Lower lobe of right lung (tissue), 2 donors: ENCODE measurements around the gene PTPN18. TPM values are rescaled to one million over a fixed set of nuclear protein-coding genes. Genes with fewer than 3 reads are reported as not detected.

Source experiments
- ATAC-seq, 2 donors: fragments of 200-7000 bp; cut with Tn5 transposase; one replicate each; pipeline ENCODE4 v1.9.1; 2020 to 2022; ENCODE audit warnings: mild to moderate bottlenecking in 2 of 2, moderate library complexity in 2 of 2
- DNase-seq: peaks from one replicate; pipeline ENCODE4 v3.0.0-alpha.2; 2020
- H3K27ac ChIP-seq: fragments of 200-600 bp; one replicate; pipeline ENCODE4 v1.8.0; 2022
- H3K27me3 ChIP-seq: fragments of 200-600 bp; one replicate; pipeline ENCODE4 v1.8.0; 2022; ENCODE audit warnings: low read depth
- H3K36me3 ChIP-seq: fragments of 200-600 bp; one replicate; pipeline ENCODE4 v1.8.0; 2022; ENCODE audit warnings: mild to moderate bottlenecking
- H3K4me1 ChIP-seq: fragments of 200-600 bp; one replicate; pipeline ENCODE4 v1.8.0; 2022
- H3K4me3 ChIP-seq: fragments of 200-600 bp; one replicate; pipeline ENCODE4 v1.8.0; 2022; ENCODE audit warnings: mild to moderate bottlenecking
- H3K9me3 ChIP-seq: fragments of 200-600 bp; one replicate; pipeline ENCODE4 v1.8.0; 2022
- intact Hi-C: fragments of 100-400 bp; cut with DNase I; formaldehyde crosslinking; loops from one replicate; pipeline ENCODE4 v1.11.0; 2022
- total RNA-seq: library from RNA; stranded (reverse); fragmentation: NEBNext Ultra II Directional; extraction: Animal tissue kit (Norgen Biotek cat#: 25700); gene quantifications from one replicate; pipeline ENCODE4 v1.2.1, GENCODE V29; 2021
- TF ChIP-seq, protein P1 (sequence below): fragments of 200-600 bp; IDR thresholded peaks from one replicate; pipeline ENCODE4 v1.8.0; 2022; ENCODE audit warnings: antibody characterized with exemption, mild to moderate bottlenecking
- donor health status: DM: no; HTN: yes; CAD: no; lungs with severe emphysema.

The PTPN18 gene
- total RNA-seq, 1 donor from 2014 or later, result 74.1 TPM

DNA sequence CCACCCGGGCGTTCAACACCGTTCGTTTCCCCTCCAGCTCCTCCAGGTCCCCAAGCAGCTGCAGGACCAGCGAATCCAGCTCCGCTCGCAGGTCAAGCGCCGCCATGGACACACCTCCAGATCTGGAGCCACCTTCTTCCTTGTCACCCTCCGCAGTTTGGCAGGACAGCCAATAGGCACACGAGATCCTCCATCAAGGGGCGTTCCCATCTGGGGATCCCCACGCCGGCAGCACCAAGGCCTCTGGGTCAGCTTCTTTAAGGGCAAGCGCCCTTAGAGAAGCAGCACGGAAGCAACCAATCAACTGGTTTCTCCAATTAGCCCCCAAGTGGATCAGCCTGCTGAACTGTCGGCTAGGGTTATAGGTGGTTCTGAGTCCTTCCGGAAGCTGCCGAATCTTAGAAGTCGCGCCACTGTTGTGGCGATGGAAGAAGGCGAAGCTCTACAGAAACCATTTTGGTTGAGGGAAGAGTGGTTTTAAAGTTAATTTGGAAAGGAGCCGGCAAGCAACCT lies 13.8 kb upstream of the PTPN18 start:
- DNase-seq, result peak; percentile 92

DNA sequence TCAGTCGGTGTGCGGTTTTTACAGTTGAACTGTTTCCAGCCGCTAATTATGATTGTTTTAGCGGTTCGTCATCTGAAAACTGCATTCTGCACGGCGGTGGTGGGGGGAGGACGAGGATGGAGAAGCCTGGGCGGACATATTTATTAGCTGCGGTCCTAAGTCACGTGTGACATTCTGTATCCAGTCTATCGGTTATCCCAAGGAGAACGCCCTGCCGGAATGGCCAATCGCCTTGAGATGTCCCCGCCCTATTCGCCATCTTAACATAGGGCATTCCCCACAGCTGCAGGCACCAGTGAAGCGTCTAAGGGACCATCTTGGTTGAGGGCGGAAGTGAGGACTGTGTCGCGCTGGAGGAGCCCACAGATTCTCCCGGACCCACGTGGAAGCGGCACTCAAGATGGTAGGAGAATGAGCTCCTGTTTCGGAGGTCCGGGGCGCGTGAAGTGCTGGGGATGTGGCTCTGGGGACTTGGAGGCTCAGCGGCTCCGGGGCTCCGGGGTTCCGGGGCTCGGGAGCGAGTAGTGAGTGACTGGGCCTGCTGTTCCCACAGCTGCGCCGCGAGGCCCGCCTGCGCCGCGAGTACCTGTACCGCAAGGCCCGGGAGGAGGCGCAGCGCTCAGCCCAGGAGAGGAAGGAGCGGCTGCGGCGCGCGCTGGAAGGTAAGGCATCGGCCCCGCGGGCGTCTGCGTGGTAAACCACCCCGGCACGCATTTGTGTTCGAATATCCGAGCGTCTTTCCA lies 13.2 kb upstream of the PTPN18 start, which contains the start of gene IMP4:
Gene IMP4 (plus strand): TSS at position 365 of the 743 bp plus-strand sequence. CDS start 36 bp downstream, at position 401.
- intact Hi-C loops, result no loop called here
- peaks cover 27% of the 10 kb centered on the region for H3K4me1 ChIP-seq
- peak within 1 kb of the TSS; percentile 69 for H3K4me3 ChIP-seq
- H3K9me3 ChIP-seq, result no peaks in the 10 kb centered on the region
- peak within 1 kb of the TSS; percentile 92 for H3K27ac ChIP-seq
- ATAC-seq, result peak; percentile 97 to 98
- H3K36me3 ChIP-seq, result peaks cover 56% of the 10 kb centered on the region
- H3K27me3 ChIP-seq, result no peaks in the 10 kb centered on the region
- TF ChIP-seq, protein P1, sequence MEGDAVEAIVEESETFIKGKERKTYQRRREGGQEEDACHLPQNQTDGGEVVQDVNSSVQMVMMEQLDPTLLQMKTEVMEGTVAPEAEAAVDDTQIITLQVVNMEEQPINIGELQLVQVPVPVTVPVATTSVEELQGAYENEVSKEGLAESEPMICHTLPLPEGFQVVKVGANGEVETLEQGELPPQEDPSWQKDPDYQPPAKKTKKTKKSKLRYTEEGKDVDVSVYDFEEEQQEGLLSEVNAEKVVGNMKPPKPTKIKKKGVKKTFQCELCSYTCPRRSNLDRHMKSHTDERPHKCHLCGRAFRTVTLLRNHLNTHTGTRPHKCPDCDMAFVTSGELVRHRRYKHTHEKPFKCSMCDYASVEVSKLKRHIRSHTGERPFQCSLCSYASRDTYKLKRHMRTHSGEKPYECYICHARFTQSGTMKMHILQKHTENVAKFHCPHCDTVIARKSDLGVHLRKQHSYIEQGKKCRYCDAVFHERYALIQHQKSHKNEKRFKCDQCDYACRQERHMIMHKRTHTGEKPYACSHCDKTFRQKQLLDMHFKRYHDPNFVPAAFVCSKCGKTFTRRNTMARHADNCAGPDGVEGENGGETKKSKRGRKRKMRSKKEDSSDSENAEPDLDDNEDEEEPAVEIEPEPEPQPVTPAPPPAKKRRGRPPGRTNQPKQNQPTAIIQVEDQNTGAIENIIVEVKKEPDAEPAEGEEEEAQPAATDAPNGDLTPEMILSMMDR, result peak; percentile 44
- peak; percentile 97 for DNase-seq

More for the DNA sequence above, 13.8 kb upstream of the PTPN18 start:
- Histone ChIP-seq H3K4me1 (peaks cover 27% of the 10 kb centered on the region), H3K9me3 (no peaks in the 10 kb centered on the region), H3K27me3 (no peaks in the 10 kb centered on the region), H3K27ac (peak overlapping the region; percentile 92), H3K4me3 (peak overlapping the region; percentile 69), H3K36me3 (peaks cover 50% of the 10 kb centered on the region)
- TF ChIP-seq, protein P1, result no peak
- peak; percentile 92 to 94 for ATAC-seq
- intact Hi-C loops, result no loop called here

DNA sequence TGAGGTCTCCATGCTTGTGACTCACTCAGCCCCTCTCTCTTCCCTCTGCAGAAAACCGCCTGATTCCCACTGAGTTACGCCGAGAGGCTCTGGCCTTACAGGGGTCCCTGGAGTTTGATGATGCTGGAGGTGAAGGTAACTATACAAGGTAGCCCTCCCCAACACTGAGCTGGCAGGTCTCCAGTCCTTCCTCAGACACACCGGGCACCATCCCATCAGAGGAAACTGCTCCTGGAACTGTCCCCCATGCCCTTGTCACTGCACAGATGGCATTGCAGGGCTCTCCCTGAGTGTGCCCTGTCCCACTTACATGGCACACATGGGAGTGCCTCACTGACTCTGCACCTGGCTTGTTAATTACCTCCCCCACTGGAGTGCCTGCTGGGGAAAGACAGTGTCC lies 11.3 kb upstream of the PTPN18 start:
- H3K4me1 ChIP-seq, result peaks cover 27% of the 10 kb centered on the region
- peaks cover 53% of the 10 kb centered on the region for H3K36me3 ChIP-seq
- intact Hi-C loops, result no loop called here
- DNase-seq (no peak), ATAC-seq (no peak)
- TF ChIP-seq, protein P1, result no peak
- no peak overlapping the region for H3K27ac ChIP-seq
- H3K4me3 ChIP-seq, result no peak overlapping the region
- no peaks in the 10 kb centered on the region for H3K9me3 ChIP-seq
- no peaks in the 10 kb centered on the region for H3K27me3 ChIP-seq

DNA sequence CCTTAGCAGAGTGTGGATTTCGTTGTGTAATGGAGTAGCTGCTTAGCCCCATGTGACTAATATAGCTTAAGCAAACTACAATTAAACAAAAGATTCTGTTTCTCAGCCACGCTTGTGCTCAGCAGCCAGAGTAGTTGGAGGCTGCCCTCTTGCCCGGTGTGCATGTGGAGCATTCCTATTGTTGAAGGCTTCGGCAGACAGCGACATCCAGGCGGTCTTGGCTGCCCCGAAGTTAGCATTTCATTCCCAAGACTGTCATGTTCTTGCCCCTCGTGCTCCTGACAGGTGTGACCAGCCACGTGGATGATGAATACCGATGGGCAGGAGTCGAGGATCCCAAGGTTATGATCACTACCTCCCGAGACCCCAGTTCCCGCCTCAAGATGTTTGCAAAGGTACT lies 10.8 kb upstream of the PTPN18 start:
- Histone ChIP-seq H3K4me3 (no peak overlapping the region), H3K27ac (no peak overlapping the region), H3K4me1 (peaks cover 25% of the 10 kb centered on the region), H3K36me3 (peaks cover 48% of the 10 kb centered on the region), H3K9me3 (no peaks in the 10 kb centered on the region), H3K27me3 (no peaks in the 10 kb centered on the region)
- TF ChIP-seq, protein P1, result no peak
- intact Hi-C loops, result no loop called here
- ATAC-seq (no peak), DNase-seq (no peak)

DNA sequence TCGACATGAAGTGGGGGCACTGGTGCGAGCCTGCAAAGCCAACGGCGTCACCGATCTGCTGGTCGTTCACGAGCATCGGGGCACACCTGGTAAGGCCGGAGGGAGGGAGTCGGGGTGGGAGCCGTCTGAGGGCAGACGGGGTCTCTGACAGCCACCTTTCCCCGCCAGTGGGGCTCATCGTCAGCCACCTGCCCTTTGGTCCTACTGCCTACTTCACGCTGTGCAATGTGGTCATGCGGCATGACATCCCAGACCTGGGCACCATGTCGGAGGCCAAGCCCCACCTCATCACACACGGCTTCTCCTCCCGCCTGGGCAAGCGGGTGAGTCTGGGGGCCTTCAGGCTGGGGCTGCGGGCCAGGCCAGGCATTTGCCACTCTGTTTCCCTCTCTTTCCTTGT lies 10.2 kb upstream of the PTPN18 start:
- intact Hi-C loops, result no loop called here
- Histone ChIP-seq H3K36me3 (peaks cover 48% of the 10 kb centered on the region), H3K27me3 (no peaks in the 10 kb centered on the region), H3K27ac (no peak overlapping the region), H3K4me1 (peaks cover 22% of the 10 kb centered on the region), H3K4me3 (no peak overlapping the region), H3K9me3 (no peaks in the 10 kb centered on the region)
- TF ChIP-seq, protein P1, result no peak
- ATAC-seq, result no peak
- DNase-seq, result no peak
